ENCODE results near the gene MRE11.
"Not testable (repeated sequence)": the region's sequence is repeated elsewhere in the genome, so short reads cannot be mapped to it uniquely, and the experiment has no call there.

The MRE11 gene

GRCh38 chr11:94519478-94520084 lies 25.9 kb upstream of the MRE11 start:
- DNase-seq (ENCODE audit: low spot score in 2 of 2), result peak in 1 of 2 donors; percentile 18
- Mint-ChIP-seq H3K27ac (no peak overlapping the region), H3K4me1 (no peaks in the 10 kb centered on the region), H3K27me3 (peaks cover 6% of the 10 kb centered on the region), H3K36me3 (no peaks in the 10 kb centered on the region), H3K9me3 (no peaks in the 10 kb centered on the region), H3K4me3 (no peak overlapping the region)
- no peak for ATAC-seq (ENCODE audit: low read depth)

- no peaks in the 10 kb centered on the region for H3K9me3 Mint-ChIP-seq
- ATAC-seq (ENCODE audit: low read depth) (no peak), DNase-seq (ENCODE audit: low spot score in 2 of 2) (no peak)
- H3K27me3 Mint-ChIP-seq, result peaks cover 6% of the 10 kb centered on the region
- H3K4me1 Mint-ChIP-seq, result no peaks in the 10 kb centered on the region
- no peak overlapping the region for H3K4me3 Mint-ChIP-seq
- H3K36me3 Mint-ChIP-seq, result no peaks in the 10 kb centered on the region
- no peak overlapping the region for H3K27ac Mint-ChIP-seq
These were observed 24.7 kb upstream of the MRE11 start for GRCh38 chr11:94518300-94518699.

- H3K36me3 Mint-ChIP-seq, result no peaks in the 10 kb centered on the region
- H3K27me3 Mint-ChIP-seq, result peaks cover 10% of the 10 kb centered on the region
- no peak for DNase-seq (ENCODE audit: low spot score in 2 of 2)
- H3K27ac Mint-ChIP-seq, result no peak overlapping the region
- H3K4me1 Mint-ChIP-seq, result peaks cover 5% of the 10 kb centered on the region
- no peak overlapping the region for H3K4me3 Mint-ChIP-seq
- H3K9me3 Mint-ChIP-seq, result no peaks in the 10 kb centered on the region
- no peak for ATAC-seq (ENCODE audit: low read depth)
These were observed 23.1 kb upstream of the MRE11 start for GRCh38 chr11:94516725-94517124.

GRCh38 chr11:94515398-94515797 lies 21.8 kb upstream of the MRE11 start:
- peaks cover 5% of the 10 kb centered on the region for H3K4me1 Mint-ChIP-seq
- H3K27me3 Mint-ChIP-seq, result peaks cover 12% of the 10 kb centered on the region
- ATAC-seq (ENCODE audit: low read depth) (no peak), DNase-seq (ENCODE audit: low spot score in 2 of 2) (no peak)
- H3K4me3 Mint-ChIP-seq, result no peak overlapping the region
- no peak overlapping the region for H3K27ac Mint-ChIP-seq
- H3K36me3 Mint-ChIP-seq, result no peaks in the 10 kb centered on the region
- H3K9me3 Mint-ChIP-seq, result no peaks in the 10 kb centered on the region

- DNase-seq (ENCODE audit: low spot score in 2 of 2), result no peak
- Mint-ChIP-seq H3K27ac (no peak overlapping the region), H3K27me3 (peaks cover 12% of the 10 kb centered on the region), H3K9me3 (no peaks in the 10 kb centered on the region), H3K4me1 (peaks cover 5% of the 10 kb centered on the region), H3K4me3 (no peak overlapping the region), H3K36me3 (no peaks in the 10 kb centered on the region)
- no peak for ATAC-seq (ENCODE audit: low read depth)
These were observed 19.4 kb upstream of the MRE11 start for GRCh38 chr11:94513091-94513490.

- Mint-ChIP-seq H3K27ac (no peak within 1 kb of the TSS), H3K4me1 (peaks cover 5% of the 10 kb centered on the region), H3K36me3 (no peaks in the 10 kb centered on the region), H3K4me3 (peak within 1 kb of the TSS; percentile 84), H3K27me3 (peaks cover 12% of the 10 kb centered on the region), H3K9me3 (no peaks in the 10 kb centered on the region)
- ATAC-seq (ENCODE audit: low read depth), result peak; percentile 70
- peak in 1 of 2 donors; percentile 13 for DNase-seq (ENCODE audit: low spot score in 2 of 2)
These were observed 18.5 kb upstream of the MRE11 start, which contains the start of gene C11orf97 for GRCh38 chr11:94511932-94512781. C11orf97 (plus strand) TSS chr11:94512461; CDS start chr11:94512529, 68 bp downstream.

GRCh38 chr11:94507485-94507884 lies 13.8 kb upstream of the MRE11 start:
- DNase-seq (ENCODE audit: low spot score in 2 of 2), result no peak
- peaks cover 5% of the 10 kb centered on the region for H3K27me3 Mint-ChIP-seq
- no peak overlapping the region for H3K4me3 Mint-ChIP-seq
- peaks cover 3% of the 10 kb centered on the region for H3K4me1 Mint-ChIP-seq
- H3K27ac Mint-ChIP-seq, result no peak overlapping the region
- H3K36me3 Mint-ChIP-seq, result peaks cover 2% of the 10 kb centered on the region
- no peaks in the 10 kb centered on the region for H3K9me3 Mint-ChIP-seq
- no peak for ATAC-seq (ENCODE audit: low read depth)

GRCh38 chr11:94506513-94506912 lies 12.9 kb upstream of the MRE11 start:
- not testable (repeated sequence) for H3K36me3 Mint-ChIP-seq, H3K9me3 Mint-ChIP-seq

GRCh38 chr11:94504689-94505293 lies 11.1 kb upstream of the MRE11 start:
- H3K27me3 Mint-ChIP-seq, result no peaks in the 10 kb centered on the region
- H3K4me3 Mint-ChIP-seq, result no peak overlapping the region
- H3K4me1 Mint-ChIP-seq, result no peaks in the 10 kb centered on the region
- H3K36me3 Mint-ChIP-seq, result peaks cover 6% of the 10 kb centered on the region
- H3K9me3 Mint-ChIP-seq, result no peaks in the 10 kb centered on the region
- H3K27ac Mint-ChIP-seq, result no peak overlapping the region
- peak in 1 of 2 donors; percentile 40 for DNase-seq (ENCODE audit: low spot score in 2 of 2)
- peak; percentile 37 for ATAC-seq (ENCODE audit: low read depth)

More at GRCh38 chr11:94506513-94506912, 12.9 kb upstream of the MRE11 start:
- not testable (repeated sequence) for DNase-seq (ENCODE audit: low spot score in 2 of 2); H3K27ac Mint-ChIP-seq; H3K27me3 Mint-ChIP-seq; H3K4me1 Mint-ChIP-seq; ATAC-seq (ENCODE audit: low read depth); H3K4me3 Mint-ChIP-seq

- H3K27me3 Mint-ChIP-seq, result no peaks in the 10 kb centered on the region
- H3K4me1 Mint-ChIP-seq, result peaks cover 4% of the 10 kb centered on the region
- DNase-seq (ENCODE audit: low spot score in 2 of 2), result no peak
- no peak overlapping the region for H3K27ac Mint-ChIP-seq
- H3K36me3 Mint-ChIP-seq, result peaks cover 15% of the 10 kb centered on the region
- H3K4me3 Mint-ChIP-seq, result no peak overlapping the region
- no peak for ATAC-seq (ENCODE audit: low read depth)
- H3K9me3 Mint-ChIP-seq, result no peaks in the 10 kb centered on the region
These were observed 7.9 kb upstream of the MRE11 start for GRCh38 chr11:94501522-94501921.

GRCh38 chr11:94500181-94500580 lies 6.5 kb upstream of the MRE11 start:
- Mint-ChIP-seq H3K27me3 (no peaks in the 10 kb centered on the region), H3K4me3 (no peak overlapping the region), H3K4me1 (peaks cover 6% of the 10 kb centered on the region), H3K27ac (no peak overlapping the region), H3K9me3 (no peaks in the 10 kb centered on the region), H3K36me3 (peaks cover 15% of the 10 kb centered on the region)
- DNase-seq (ENCODE audit: low spot score in 2 of 2) (no peak), ATAC-seq (ENCODE audit: low read depth) (no peak)

GRCh38 chr11:94494126-94494680 lies 559 bp upstream of the MRE11 start:
- Mint-ChIP-seq H3K27me3 (no peaks in the 10 kb centered on the region), H3K36me3 (peaks cover 15% of the 10 kb centered on the region), H3K27ac (peak overlapping the region; percentile 97), H3K4me1 (peaks cover 14% of the 10 kb centered on the region), H3K9me3 (no peaks in the 10 kb centered on the region), H3K4me3 (peak overlapping the region; percentile 95)
- ATAC-seq (ENCODE audit: low read depth) (peak; percentile 57), DNase-seq (ENCODE audit: low spot score in 2 of 2) (no peak)

- Mint-ChIP-seq H3K4me3 (no peak overlapping the region), H3K4me1 (peaks cover 3% of the 10 kb centered on the region), H3K27ac (no peak overlapping the region), H3K27me3 (no peaks in the 10 kb centered on the region), H3K9me3 (no peaks in the 10 kb centered on the region), H3K36me3 (peaks cover 55% of the 10 kb centered on the region)
- ATAC-seq (ENCODE audit: low read depth), result no peak
- no peak for DNase-seq (ENCODE audit: low spot score in 2 of 2)
These were observed 7.6 kb downstream of the MRE11 start for GRCh38 chr11:94486068-94486467.

GRCh38 chr11:94481342-94481741 lies 12.3 kb downstream of the MRE11 start:
- Mint-ChIP-seq H3K4me1 (peaks cover 6% of the 10 kb centered on the region), H3K4me3 (no peak overlapping the region), H3K9me3 (no peaks in the 10 kb centered on the region), H3K27me3 (no peaks in the 10 kb centered on the region), H3K36me3 (peaks cover 41% of the 10 kb centered on the region), H3K27ac (no peak overlapping the region)
- ATAC-seq (ENCODE audit: low read depth) (no peak), DNase-seq (ENCODE audit: low spot score in 2 of 2) (no peak)
